PFSK-1 (cell line): ENCODE measurements around the gene BZW1.

Experiments
- POLR2AphosphoS5 ChIP-seq: IDR thresholded peaks from 2 replicates; pipeline ENCODE4 v1.6.1; 2012; ENCODE audit warnings: low read depth, mild to moderate bottlenecking, control low read depth, low read length, moderate library complexity
- REST ChIP-seq, 2 experiments: IDR thresholded peaks; 2 replicates each; pipeline versions ENCODE4 v1.6.1 to v1.8.0; 2011 to 2012; ENCODE audit warnings: low read depth in 2 of 2, low read length in 2 of 2, control low read depth in 1 of 2, inconsistent platforms in 1 of 2, mild to moderate bottlenecking in 1 of 2, moderate library complexity in 1 of 2; ENCODE audit not compliant: insufficient read depth in 1 of 2
- SIN3A ChIP-seq: IDR thresholded peaks from 2 replicates; pipeline ENCODE4 v1.6.1; 2012; ENCODE audit warnings: mild to moderate bottlenecking, low read length, moderate library complexity, borderline replicate concordance; ENCODE audit not compliant: insufficient read depth

- TF ChIP-seq SIN3A (no peak), POLR2AphosphoS5 (no peak), REST (IDR thresholded peaks at IDR 0.05; ENCODE audit: insufficient read depth in 1 of 2, low read depth in 2 of 2, low read length in 2 of 2) (no peak)
Observed at GRCh38 chr2:200770847-200771246, 40.9 kb upstream of the BZW1 start.
